Femur (tissue), 1 donor: ENCODE measurements around the gene SNTB2.

ENCODE experiments used
- DNase-seq: peaks from one replicate; pipeline ENCODE4 v3.0.0-alpha.2; 2017

The SNTB2 gene

DNA sequence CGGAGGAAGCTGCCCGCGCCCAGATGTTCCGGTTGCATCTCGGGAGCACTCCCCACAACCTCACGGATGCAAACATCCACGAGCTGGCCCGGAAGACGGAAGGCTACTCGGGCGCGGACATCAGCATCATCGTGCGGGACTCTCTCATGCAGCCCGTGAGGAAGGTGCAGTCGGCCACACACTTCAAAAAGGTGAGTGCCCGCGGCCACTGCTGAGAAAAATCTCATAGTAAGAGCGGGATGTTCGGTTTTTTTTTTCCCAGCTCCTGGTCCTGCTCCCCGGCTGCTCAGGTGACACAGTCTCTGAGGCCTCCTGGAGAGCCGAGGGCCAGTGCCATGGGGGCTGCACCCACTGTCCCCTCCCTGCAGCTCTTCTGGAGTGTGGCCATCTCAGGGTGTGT, 134.1 kb downstream of the SNTB2 start:
- DNase-seq = no peak

DNA sequence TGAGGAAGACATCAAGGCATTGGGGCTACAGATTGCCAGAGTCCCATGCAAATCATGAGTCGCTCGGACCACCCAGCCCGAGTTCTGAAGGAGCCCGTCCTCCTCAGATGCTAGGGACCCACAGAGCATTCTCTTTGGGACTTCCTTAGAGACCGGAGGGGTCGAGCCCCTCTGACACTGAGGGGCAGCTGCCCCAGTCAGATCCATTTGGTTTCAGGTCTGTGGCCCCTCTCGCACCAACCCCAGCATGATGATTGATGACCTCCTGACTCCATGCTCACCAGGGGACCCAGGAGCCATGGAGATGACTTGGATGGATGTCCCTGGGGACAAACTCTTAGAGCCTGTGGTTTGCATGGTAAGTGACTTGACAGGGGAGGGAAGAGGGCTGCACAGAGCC, 135.4 kb downstream of the SNTB2 start:
- DNase-seq = no peak

DNA sequence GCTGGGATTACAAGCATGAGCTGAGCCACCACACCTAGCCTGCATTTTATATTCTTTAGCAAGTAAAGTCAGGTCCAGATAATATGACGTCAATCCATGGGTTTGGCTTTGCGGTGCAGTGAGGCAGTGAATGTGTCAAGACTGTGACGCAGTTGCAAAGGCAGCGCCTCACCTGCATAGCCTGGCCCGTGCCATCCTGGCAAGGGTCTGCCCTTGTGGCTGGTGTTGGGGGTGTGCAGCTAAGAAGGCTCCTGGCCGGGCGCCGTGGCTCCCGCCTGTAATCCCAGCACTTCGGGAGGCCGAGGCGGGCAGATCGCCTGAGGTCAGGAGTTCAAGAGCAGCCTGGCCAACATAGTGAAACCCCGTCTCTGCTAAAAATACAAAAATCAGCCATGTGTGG, 136.5 kb downstream of the SNTB2 start:
- DNase-seq = no peak

DNA sequence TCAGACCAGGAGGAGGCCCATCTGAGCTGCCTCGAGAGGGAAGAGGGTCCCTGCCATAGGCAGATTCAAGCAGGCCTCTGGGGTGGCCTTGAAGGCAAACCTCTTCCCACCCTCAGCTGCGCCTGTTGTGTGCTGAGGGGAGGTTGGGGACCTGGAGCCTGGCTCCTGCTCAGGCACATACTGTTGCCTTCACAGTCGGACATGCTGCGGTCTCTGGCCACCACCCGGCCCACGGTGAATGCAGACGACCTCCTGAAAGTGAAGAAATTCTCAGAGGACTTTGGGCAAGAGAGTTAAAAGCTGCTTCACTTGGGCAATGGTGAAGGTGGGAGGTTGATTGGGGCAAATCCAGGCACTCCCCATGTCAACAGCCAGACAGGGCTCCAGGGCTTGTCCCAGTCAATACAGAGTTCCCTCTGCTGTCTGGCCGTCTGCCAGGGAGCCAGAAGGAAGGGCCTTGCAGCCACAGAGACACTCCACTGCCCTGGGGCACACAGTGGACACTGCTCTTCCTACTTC, 137.1 kb downstream of the SNTB2 start:
- no peak for DNase-seq

DNA sequence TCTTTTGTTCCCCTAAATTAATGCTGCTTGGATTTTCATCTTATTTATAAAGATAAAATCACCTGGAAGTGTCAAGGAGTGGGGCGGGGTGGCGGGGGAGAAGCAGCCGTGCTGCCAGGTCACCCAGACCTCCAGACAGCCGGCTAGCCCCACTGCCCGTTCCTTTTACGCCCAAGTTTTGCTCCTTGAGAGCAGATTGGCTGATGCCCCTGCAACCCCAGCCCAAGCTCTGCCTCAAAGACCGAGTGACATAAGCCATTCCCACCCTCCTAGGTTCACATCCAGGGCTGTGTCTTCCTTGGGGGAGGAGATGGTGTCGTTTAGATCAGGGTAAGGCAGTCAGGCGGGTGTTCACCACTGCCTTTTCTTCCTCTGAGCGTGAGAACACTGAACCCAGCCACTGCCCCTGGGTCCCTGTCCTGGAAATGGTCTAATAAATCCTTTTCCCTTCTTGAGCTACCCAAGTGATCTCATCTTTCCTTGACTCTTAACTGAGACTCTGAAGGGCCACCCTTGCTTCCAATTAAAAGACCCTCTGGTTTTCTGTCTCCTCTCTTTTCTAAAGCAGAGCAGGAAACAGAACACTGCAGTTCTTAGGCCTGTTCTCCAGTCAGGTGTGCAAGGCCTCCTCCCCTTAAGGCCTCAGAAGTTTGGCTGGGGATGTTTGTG, 137.8 kb downstream of the SNTB2 start:
- DNase-seq = no peak

DNA sequence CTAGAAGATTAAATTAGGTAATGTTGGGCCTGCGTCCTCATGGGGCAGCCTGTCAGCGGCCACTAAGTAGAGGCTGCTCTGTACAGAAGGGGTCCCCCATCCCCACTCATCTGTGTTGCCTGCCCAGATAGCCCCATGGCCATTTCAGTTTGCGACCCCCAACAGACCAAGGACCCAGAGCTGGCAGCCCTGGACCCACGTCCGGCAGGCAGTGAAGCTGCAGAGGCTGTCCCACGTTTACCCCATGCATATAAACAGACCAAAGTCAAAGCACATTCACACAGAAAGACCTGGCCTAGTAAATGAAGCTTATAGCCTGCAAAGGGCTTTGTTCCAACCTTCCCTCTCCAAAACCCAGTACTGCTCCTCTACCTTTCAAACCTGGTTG, 138.8 kb downstream of the SNTB2 start:
- no peak for DNase-seq

DNA sequence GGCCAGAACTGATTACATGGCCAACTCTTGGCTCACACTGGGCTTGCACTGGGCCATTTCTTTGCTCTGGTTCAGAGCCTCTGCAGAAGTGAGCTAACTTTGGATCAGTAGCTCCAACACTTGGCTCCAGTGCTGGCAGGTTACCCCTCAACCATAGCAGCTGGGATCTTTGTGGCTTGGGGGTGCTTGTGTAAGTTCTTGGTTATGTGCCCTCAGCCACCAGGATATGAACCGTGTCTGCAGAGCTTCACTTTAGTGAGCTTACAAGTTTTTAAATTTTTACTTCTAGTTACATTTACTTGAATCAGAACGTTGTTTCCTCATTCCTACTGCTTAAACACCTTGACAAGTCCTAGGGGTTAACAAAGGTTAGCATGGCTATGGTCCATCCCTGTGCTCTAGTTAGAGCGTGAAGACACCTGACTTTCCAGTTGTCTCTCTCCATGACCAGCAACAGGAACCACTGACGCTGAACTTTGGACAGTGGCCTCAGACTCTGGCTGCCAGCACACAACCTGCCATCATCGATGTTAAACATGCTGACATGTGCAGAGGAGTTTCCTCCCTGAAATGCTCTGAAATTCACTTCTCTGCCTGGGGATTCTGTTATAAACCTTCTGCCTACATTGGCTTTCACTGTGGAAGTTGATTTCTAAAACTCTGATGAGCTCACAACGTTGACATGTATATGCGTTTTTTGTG, 139.4 kb downstream of the SNTB2 start:
- no peak for DNase-seq

DNA sequence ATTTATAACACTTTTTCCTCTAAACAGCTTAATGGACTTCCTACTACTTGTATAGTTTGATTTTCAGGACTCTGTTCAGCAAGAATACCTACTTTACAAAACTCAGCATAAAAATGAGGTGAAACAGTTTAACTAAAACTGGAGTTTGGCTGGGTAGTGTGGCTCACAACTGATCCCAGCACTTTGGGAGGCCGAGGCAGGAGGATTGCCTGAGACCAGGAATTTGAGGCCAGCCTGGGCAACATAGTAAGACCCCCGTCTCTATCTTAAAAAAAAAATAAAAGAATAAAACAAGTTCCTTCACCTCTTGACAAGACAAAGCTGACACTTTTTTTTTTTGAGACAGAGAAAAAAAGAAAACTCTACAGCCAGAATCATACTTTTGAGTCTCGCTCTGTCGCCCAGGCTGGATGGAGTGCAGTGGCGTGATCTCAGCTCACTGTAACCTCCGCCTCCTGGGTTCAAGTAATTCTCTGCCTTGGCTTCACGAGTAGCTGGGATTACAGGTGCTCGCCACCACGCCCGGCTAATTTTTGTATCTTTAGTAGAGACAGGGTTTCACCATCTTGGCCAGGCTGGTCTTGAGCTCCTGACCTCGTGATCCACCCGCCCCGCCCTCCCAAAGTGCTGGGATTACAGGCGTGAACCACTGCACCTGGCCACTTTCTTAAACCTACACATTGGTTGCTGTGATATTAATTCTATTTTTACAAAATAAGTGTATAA, 140.8 kb downstream of the SNTB2 start:
- no peak for DNase-seq

DNA sequence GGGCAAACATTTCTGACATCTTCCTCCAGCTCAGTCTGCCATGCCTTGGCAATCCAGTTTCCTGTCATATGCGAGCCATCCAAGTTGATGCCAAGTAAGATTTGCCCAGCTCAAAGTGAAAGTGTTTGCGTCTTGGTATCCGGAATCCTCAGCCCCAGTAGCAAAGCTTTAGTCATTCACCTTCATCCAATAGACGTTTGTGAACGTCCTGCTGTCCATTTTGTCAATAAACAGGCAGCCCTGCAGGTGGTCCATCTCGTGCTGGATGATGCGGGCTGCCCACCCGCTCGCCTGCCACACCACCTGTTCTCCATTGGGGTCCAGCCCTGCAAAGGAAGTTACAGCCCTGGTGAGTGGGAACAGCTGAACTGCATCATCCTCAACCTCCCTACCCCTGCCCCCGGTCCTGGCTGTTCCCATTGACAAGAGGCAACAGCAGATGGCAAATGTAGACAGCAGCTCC, 141.9 kb downstream of the SNTB2 start:
- no peak for DNase-seq

DNA sequence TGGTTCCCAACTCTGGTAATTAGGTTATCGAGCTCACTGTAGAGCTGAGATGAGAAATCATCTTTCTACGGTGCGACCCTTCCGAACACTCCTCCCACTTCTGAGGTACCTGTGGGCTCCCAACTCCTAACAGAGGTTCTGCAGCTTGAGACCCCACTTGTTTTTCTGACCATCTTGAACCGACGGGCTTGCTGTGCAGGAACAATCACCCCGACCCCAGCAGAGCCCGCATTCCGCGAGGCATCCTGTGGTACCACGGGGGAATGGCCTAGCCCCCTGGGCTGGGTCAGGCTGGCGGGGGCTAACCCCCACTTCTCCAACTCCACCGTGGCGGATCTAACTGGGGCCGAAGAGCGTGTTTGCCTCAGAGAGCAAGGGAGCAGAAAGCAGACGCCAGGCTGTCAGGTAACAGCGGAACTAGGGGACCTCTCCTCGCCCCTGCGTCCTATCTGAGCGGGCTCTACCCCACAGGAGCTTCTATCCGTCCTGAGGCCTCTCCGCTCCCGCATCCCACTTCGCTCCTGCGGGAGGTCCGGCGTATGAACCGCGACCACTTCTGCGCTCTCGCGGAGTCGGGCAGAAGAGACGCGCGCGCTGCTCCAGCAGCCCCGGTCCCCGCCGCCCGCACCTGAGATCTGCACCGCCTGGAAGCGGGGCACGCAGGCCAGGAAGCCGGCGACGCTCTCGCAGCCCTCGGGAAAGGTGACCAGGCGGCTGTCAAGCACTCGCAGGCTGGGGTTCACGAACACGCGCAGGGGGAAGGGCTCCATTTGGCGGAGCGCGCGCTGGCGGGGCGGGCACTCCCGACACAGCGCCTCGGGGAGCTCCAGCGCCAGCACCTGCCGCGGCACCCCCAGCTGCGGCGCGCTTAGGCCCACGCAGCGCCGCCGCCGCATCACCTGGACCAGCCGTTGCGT, 142.7 kb downstream of the SNTB2 start:
- DNase-seq = peak; percentile 48

DNA sequence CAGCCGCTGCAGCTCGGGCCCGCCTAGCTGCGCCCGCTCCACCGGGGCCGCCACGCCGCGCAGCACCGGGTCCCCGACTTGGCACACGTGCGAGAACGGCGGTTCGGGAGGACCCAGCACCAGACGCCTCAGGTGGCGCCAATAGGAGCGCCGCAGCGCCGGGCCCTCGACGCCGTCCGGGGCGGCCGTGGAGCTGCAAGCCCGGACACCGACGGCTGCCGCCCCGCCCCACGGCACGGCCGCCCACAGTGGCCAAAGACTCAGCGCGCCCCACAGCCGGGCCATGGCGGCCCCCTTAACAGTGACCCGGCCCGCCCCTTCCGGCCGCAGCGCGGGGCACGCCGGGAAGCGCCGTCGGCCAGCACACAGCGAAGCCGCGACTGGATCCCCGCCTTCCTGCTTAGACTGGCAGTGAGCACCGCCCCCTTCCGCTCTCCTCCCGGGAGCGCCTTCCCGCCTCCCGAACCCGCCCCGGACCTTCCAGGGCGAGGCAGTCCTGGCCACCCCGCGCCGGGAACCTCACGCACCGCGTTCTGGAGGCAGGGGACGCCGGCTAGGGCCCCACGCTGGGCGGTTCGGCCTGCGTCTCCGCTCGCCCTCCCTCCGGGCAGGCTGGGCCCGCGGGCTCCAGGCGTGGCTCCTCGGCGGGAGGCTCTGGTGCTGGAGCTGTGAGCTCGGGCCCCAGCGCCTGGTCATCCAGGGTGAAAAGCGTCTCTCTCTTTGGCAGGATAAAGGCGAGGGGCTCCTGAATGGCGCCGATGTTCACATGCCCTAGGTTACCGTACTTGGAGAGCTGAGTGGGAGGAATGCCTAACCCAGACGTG, 143.5 kb downstream of the SNTB2 start, which contains the start of gene PDF:
TSS of gene PDF (minus strand) at position 303 of the 824 bp plus-strand sequence. CDS start at position 285, 18 bp downstream.
- DNase-seq = peak; percentile 97

DNA sequence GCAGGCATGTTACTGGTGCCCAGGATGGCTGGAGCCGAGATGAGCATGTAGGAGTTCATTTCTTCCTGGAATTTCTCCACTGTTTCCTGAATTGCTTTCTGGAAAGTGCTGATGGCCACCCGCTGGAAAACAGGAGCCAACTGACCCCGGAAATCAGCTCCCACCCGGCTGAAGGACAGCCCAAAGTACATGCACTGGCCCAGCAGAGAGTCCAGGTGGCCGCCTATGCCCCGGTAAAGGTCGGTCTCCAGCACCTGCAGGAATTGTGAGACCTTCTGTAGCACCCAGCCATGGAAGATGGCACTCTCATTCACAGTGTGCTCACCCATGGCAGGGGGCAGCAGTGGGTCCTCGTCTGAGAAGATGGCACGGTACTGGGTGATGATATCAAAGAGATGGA, 147.7 kb downstream of the SNTB2 start:
- DNase-seq = no peak

DNA sequence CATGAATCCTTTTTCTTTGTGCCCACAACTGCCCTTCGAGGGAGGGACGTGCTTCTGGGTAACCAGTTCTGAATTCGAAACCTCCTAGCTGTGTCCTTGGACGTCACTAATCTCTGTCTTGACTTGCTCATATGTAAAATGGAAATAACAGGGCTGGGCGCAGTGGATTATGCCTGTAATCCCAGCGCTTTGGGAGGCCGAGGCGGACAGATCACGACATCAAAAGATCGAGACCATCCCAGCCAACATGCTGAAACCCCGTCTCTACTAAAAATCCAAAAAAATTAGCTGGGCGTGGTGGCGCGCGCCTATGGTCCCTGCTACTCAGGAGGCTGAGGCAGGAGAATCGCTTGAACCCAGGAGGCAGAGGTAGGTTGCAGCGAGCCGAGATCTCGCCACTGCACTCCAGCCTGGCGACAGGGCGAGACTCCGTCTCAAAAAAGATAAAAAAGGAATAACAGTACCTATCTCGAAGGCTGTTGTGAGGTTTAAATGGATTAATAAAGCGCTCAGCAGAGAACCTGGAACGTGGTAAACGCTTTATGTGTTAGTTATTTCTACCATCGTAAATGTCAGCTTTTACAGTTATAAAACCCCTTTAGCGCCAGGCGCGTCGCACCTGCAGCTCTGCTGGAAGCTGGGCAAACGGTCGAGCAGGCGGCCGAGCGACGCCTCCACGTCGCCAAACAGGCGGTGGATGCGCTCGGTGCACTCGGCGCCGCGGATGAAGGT, 151.8 kb downstream of the SNTB2 start:
- DNase-seq = no peak

DNA sequence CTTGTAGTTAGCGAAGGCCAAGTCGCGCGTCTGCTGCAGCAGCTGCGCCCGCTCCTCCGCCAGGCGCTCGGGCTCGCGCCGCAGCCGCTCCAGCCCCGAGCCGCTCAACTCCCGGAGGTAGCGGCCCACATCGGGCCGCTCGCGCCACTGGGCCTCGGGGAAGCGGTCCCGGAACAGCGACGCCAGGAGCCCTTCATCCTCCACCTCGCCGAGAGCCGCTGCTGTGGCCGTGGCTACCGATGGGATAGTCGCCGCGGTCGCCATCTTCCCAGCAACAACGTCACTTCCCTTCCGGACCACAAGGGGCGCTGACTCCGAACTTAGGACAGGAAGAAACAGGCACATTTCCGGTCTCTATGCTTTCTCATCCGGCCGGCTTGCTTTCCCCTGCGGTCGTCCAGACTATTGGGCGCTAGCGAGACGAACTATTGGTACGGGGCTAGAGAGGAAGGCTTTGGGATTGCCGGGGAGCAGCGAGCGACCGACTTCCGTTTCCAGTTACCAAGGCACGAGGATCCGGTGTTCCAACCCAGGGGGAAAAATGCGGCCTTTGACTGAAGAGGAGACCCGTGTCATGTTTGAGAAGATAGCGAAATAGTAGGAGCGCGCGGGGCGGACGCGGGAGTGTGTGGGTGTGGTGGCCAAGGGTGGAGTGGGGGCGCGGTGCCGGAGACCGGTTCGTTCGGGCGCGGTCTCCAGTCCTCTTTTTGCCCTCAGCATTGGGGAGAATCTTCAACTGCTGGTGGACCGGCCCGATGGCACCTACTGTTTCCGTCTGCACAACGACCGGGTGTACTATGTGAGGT, 152.5 kb downstream of the SNTB2 start, which contains the start of the genes COG8 and NIP7:
TSS of gene COG8 (minus strand) at position 276 of the 806 bp plus-strand sequence. CDS start at position 264, 12 bp downstream.
TSS of gene NIP7 (plus strand) at position 484 of the 806 bp plus-strand sequence. CDS start at position 542, 58 bp downstream.
- DNase-seq = peak; percentile 98

DNA sequence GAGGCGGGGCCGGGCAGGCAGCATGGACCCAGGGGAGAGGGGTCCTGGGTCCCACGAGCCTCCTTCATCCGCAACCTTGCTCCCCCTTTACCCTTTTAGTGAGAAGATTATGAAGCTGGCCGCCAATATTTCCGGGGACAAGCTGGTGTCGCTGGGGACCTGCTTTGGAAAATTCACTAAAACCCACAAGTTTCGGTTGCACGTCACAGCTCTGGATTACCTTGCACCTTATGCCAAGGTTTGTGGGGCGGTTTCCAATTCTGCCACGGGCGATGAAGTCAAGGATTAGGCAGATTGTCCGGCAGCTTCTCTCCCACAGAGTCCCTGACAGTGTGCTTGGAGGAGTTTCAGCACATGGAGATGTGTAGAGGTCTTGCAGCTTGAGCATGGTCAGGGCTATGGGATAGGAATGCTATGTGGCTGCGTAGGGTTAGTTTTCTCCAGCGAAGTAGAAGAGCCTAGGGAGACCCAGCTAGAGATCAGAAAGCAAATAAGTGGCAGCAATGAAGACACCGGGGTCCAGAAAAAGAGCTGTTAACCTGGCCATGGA, 153.2 kb downstream of the SNTB2 start:
- no peak for DNase-seq

DNA sequence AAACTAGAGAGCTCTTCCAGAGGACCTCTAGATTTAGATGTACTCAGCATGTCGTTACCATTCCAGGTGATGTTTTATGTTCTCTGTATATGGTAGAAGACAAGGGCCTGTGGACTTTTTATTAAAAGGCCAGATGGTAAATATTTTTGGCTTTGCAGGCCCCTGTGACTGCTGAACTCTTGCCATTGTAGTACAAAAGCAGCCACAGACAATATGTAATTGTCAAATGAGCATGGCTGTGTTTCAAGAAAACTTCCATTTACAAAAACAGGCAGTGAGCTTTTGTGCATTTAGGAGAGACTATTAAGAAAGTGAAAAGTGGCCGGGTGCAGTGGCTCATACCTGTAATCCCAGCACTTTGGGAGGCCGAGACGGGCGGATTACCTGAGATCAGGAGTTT, 157.2 kb downstream of the SNTB2 start:
- no peak for DNase-seq

DNA sequence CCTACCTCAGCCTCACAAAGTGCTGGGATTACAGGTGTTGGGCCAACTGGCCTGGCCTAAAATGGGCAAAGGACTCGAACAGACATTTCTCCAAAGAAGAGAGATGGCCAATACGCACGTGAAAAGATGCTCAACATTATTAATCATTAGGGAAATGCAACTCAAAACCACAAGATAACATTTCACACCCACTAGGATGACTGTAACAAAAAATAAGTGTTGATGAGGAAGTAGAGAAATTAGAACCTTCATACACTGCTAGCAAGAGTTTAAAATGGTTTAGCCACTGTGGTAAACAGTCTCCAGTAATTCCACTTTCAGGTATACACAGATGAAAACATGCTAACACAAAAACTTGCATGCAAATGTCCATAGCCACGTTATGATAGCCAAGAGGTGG, 159.0 kb downstream of the SNTB2 start:
- no peak for DNase-seq

DNA sequence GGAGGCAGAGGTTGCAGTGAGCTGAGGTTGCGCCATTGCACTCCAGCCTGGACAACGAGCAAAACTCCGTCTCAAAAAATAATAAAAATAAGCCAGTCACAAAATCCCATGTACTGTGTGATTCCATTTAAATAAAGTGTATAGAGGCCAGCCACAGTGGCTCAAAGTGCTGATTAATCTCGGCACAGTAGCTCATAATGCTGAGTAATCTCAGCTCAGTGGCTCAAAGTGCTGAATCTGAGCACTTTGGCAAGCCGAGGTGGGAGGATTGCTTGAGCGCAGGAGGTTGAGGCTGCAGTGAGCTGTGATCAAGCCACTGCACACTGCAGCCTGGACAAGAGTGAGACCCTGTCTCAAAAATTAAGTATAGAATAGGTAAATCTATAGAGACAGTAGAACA, 159.7 kb downstream of the SNTB2 start:
- DNase-seq = no peak

DNA sequence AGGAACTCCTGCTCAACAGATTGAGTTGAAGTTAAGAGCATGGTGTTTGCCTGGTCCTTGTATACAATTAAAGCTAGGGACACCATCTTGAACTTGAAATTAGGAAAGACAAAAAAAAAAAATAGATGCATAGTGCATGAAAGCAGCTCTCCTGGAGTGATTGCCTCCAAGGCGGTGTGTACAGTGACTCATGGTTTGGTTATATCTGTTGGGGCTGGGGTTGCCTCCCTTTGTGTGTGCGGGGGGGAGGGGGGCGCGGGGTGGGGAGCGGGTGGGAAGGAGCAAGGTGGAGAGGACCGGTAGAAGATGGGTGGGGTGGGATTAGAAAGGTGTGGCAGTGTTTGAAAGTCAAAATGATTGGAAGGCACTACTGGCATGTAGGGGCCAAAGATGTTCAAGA, 161.3 kb downstream of the SNTB2 start:
- no peak for DNase-seq
